ENCODE measurements around the gene MMP24OS. TPM values are rescaled to one million over a fixed set of nuclear protein-coding genes. Genes with fewer than 3 reads are reported as not detected.
A peak's percentile ranks its signal among the peaks of the same experiment; 100 is the strongest.

The MMP24OS gene
- polyA plus RNA-seq, 3 donors: 9.5 to 43.9 (median 9.6) TPM

- Histone ChIP-seq H3K9ac (ENCODE audit: insufficient read depth, low read length, poor library complexity, severe bottlenecking) (no peak overlapping the region), H3K4me3 (replicated peaks in 1 of 3; ENCODE audit: low read depth in 2 of 3, low read length in 3 of 3) (no peak overlapping the region), H3K4me1 (ENCODE audit: control insufficient read depth in 1 of 2, insufficient read depth in 2 of 2, low read length in 2 of 2) (peaks cover 20 to 25% of the 10 kb centered on the region in 2 donors), H3K27me3 (ENCODE audit: control insufficient read depth in 2 of 2, insufficient read depth in 2 of 2, low read length in 2 of 2) (no peaks in the 10 kb centered on the region), H4K20me1 (ENCODE audit: insufficient read depth, low read length) (no peaks in the 10 kb centered on the region), H2AFZ (ENCODE audit: insufficient read depth, low read depth, low read length, poor library complexity, severe bottlenecking) (peak overlapping the region; percentile 22), H3K36me3 (replicated peaks in 1 of 2; ENCODE audit: control insufficient read depth in 1 of 2, insufficient read depth in 2 of 2, low read length in 2 of 2) (peaks cover 3 to 8% of the 10 kb centered on the region in 2 donors), H3K4me2 (replicated peaks; ENCODE audit: extremely low read depth, low read length, poor library complexity, severe bottlenecking) (no peak overlapping the region), H3K27ac (ENCODE audit: low read depth in 1 of 2, low read length in 2 of 2) (peak overlapping the region in 1 of 2 donors; percentile 46), H3K9me3 (replicated peaks in 1 of 2; ENCODE audit: control insufficient read depth in 1 of 2, insufficient read depth in 1 of 2, low read length in 2 of 2) (no peaks in the 10 kb centered on the region), H3K79me2 (ENCODE audit: insufficient read depth, low read length) (no peaks in the 10 kb centered on the region)
- intact Hi-C loops (cut with micrococcal nuclease): no loop called here
- Mint-ChIP-seq H3K9me3 (no peaks in the 10 kb centered on the region), H3K4me1 (peaks cover 28% of the 10 kb centered on the region), H3K36me3 (peaks cover 12% of the 10 kb centered on the region in 2 donors), H3K27me3 (ENCODE audit: low read depth in 3 of 3) (peaks cover 0 to 2% (median 0%) of the 10 kb centered on the region in 3 donors), H3K4me3 (no peak overlapping the region), H3K27ac (peak overlapping the region; percentile 48 to 80 (median 66))
- DNase-seq: peak in 2 of 3 donors; percentile 21 to 23
- 62% methylated on average over 10 of the region's 11 CpGs for WGBS (ENCODE audit: insufficient coverage)
- TF ChIP-seq CTCF (IDR thresholded peaks at IDR 0.05): no peak
These were observed 48.3 kb upstream of the MMP24OS start for GRCh38 chr20:35326021-35326739.

GRCh38 chr20:35325401-35325800 is 47.5 kb upstream of the MMP24OS start:
- WGBS (ENCODE audit: insufficient coverage): no CpG with 5 or more reads among the region's 6 CpGs
- H2AFZ ChIP-seq (ENCODE audit: insufficient read depth, low read depth, low read length, poor library complexity, severe bottlenecking): no peak overlapping the region
- peak overlapping the region in 5 of 7 donors; percentile 31 to 67 (median 48) for H3K27ac Mint-ChIP-seq
- no peak for DNase-seq
- no peaks in the 10 kb centered on the region for H4K20me1 ChIP-seq (ENCODE audit: insufficient read depth, low read length)
- H3K36me3 Mint-ChIP-seq: peaks cover 7 to 16% of the 10 kb centered on the region in 2 donors
- TF ChIP-seq CTCF (IDR thresholded peaks at IDR 0.05): no peak
- peaks cover 3 to 8% of the 10 kb centered on the region in 2 donors for H3K36me3 ChIP-seq (replicated peaks in 1 of 2; ENCODE audit: control insufficient read depth in 1 of 2, insufficient read depth in 2 of 2, low read length in 2 of 2)
- peak overlapping the region in 1 of 2 donors; percentile 46 for H3K27ac ChIP-seq (ENCODE audit: low read depth in 1 of 2, low read length in 2 of 2)
- H3K9me3 Mint-ChIP-seq: no peaks in the 10 kb centered on the region
- H3K4me3 Mint-ChIP-seq: no peak overlapping the region
- H3K79me2 ChIP-seq (ENCODE audit: insufficient read depth, low read length): no peaks in the 10 kb centered on the region
- peaks cover 20 to 25% of the 10 kb centered on the region in 2 donors for H3K4me1 ChIP-seq (ENCODE audit: control insufficient read depth in 1 of 2, insufficient read depth in 2 of 2, low read length in 2 of 2)
- H3K4me2 ChIP-seq (replicated peaks; ENCODE audit: extremely low read depth, low read length, poor library complexity, severe bottlenecking): no peak overlapping the region
- intact Hi-C loops (cut with micrococcal nuclease): no loop called here
- peaks cover 28% of the 10 kb centered on the region for H3K4me1 Mint-ChIP-seq
- H3K4me3 ChIP-seq (replicated peaks in 1 of 3; ENCODE audit: low read depth in 2 of 3, low read length in 3 of 3): no peak overlapping the region
- H3K9me3 ChIP-seq (replicated peaks in 1 of 2; ENCODE audit: control insufficient read depth in 1 of 2, insufficient read depth in 1 of 2, low read length in 2 of 2): no peaks in the 10 kb centered on the region
- peaks cover 0 to 2% (median 0%) of the 10 kb centered on the region in 3 donors for H3K27me3 Mint-ChIP-seq (ENCODE audit: low read depth in 3 of 3)
- H3K9ac ChIP-seq (ENCODE audit: insufficient read depth, low read length, poor library complexity, severe bottlenecking): no peak overlapping the region
- no peaks in the 10 kb centered on the region for H3K27me3 ChIP-seq (ENCODE audit: control insufficient read depth in 2 of 2, insufficient read depth in 2 of 2, low read length in 2 of 2)
